ENCODE results near the gene ZBTB34.
A peak's percentile ranks its signal among the peaks of the same experiment; 100 is the strongest.

ZBTB34 gene

DNA sequence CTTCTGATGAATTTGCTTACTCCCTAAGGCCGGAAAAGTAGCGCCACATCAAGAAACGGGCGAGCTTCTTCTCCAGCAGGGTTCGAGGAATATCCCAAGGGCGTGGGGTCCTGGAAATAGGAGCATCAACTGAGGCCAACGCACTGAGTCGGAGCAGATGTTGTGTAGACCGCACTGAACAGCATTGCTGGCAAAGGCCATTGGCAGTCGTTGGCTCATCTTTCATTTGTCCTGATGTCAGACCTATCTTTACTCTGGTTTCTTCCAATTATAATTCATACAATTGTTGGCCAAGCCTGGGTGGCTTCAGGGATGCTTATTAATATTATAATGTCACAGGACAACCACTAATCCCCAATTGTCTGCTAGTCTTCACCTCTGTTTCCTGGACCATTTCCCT, 26.5 kb downstream of the ZBTB34 start:
- DNase-seq (ENCODE audit: low read depth in 1 of 2, low spot score in 1 of 2) = no peak
- in situ Hi-C loops (cut with HindIII; ENCODE audit: low pct_unique_long_range_greater_than_20kb, low sequenced_read_pairs) = no loop called here
- TF ChIP-seq JUND (IDR thresholded peaks at IDR 0.05; ENCODE audit: low read depth) = no peak

DNA sequence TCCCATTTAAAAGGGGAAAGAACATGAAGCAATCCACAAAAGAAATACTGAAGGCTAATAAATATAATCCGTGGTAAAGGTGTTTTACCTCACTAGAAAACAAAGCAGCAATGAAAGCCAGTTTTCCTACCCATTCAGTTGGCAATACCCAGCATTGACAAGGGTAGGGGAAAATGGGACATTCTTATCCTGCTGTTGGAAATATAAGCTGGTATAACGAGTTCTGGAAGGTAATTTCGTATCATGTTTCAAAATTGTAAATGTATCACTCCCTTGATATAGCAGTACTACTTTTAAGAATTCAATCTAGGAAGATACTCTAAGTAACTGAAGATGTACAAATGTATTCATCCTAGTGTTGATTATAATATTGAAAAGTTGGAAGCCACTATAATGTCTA, 31.2 kb downstream of the ZBTB34 start:
- peak in 1 of 2 experiments; percentile 30 for DNase-seq (ENCODE audit: low read depth in 1 of 2, low spot score in 1 of 2)
- in situ Hi-C loops (cut with HindIII; ENCODE audit: low pct_unique_long_range_greater_than_20kb, low sequenced_read_pairs) = no loop called here
- TF ChIP-seq JUND (IDR thresholded peaks at IDR 0.05; ENCODE audit: low read depth) = no peak

DNA sequence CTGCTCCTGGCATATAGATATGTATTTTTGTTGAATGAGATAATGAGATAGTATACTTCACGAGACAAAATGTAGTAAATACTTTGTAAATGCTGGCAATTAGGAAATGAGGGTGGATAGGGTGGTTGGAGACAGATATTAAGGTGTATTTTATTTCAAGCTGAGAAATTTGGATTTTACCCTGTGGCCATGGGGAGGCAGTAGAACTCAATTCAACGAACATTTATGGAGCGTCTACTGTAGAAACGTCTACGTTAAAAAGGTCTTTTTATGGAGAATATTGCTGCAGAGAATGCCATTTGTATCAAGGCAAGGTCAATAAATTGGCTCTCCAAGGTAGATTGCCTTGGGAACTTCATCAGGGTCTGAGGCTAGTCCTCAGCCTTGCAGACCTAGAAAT, 32.6 kb downstream of the ZBTB34 start:
- peak in 1 of 2 experiments; percentile 22 for DNase-seq (ENCODE audit: low read depth in 1 of 2, low spot score in 1 of 2)
- TF ChIP-seq JUND (IDR thresholded peaks at IDR 0.05; ENCODE audit: low read depth) = no peak
- in situ Hi-C loops (cut with HindIII; ENCODE audit: low pct_unique_long_range_greater_than_20kb, low sequenced_read_pairs) = no loop called here

DNA sequence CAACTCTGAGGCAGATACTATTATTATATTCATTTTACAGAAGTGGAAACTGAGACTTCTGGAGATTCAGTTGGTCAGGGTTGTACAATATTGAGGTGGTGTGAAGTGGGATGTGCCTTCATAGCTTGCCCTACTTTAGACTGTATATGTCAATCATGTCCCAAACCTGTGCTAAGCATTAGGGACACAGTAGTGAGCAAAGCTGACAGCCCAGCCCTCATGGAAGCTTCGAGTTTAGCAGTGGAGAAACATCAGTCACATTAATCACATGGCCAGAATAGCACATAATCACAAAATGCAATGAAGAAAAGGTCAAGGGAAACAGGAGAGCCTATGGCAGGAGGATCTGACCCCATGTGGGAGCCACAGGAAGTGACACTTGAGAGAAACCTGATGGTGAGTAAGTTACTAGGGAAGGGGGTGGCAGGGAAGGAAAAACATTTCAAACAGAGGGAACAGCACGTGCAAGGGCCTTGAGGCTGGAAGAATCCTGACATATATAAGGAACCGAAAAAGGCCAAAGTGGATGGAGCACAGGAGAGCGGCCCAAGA, 33.7 kb downstream of the ZBTB34 start:
- DNase-seq (ENCODE audit: low read depth in 1 of 2, low spot score in 1 of 2) = no peak
- in situ Hi-C loops (cut with HindIII; ENCODE audit: low pct_unique_long_range_greater_than_20kb, low sequenced_read_pairs) = no loop called here
- TF ChIP-seq JUND (IDR thresholded peaks at IDR 0.05; ENCODE audit: low read depth) = no peak

DNA sequence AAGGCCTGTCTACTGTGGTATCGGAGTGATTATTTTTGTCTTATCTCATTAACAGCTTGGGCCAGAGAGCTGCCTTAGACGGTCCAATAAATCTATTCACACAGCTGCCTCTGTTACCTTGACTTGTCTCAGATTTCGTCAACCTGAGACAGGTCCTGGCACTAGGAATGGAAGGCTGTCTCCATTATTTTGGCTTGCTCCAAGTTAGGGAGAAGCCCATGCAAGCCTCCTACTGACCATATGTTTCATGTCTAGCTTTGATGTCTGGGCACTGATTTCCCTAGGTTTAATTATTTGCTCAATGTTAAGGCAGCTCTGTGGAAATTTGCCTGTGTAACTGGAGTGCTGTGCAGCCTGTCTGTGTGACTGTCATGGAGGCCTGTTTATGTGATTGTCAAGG, 41.8 kb downstream of the ZBTB34 start:
- no peak for DNase-seq (ENCODE audit: low read depth in 1 of 2, low spot score in 1 of 2)
- in situ Hi-C loops (cut with HindIII; ENCODE audit: low pct_unique_long_range_greater_than_20kb, low sequenced_read_pairs) = no loop called here
- no peak for TF ChIP-seq JUND (IDR thresholded peaks at IDR 0.05; ENCODE audit: low read depth)

DNA sequence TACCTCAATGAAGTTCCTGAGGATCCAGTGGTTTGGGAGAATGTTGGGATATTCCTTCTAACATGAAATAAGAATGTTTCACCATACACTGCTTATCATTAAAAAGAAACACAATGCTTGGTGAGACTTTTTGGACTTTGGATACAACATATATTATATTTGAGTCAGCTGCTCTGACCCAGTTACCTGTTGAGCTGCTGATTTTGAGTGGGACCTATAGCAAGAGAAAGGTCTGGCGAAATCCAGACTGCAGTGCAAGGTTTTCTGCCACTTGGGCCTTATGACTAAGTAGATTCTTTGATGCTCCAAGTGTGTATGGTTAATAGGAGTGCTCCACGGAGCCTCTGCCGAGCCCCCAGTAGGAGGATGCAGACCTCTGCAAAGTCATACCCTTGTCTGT, 44.1 kb downstream of the ZBTB34 start:
- TF ChIP-seq JUND (IDR thresholded peaks at IDR 0.05; ENCODE audit: low read depth) = no peak
- DNase-seq (ENCODE audit: low read depth in 1 of 2, low spot score in 1 of 2) = no peak
- in situ Hi-C loops (cut with HindIII; ENCODE audit: low pct_unique_long_range_greater_than_20kb, low sequenced_read_pairs) = no loop called here

DNA sequence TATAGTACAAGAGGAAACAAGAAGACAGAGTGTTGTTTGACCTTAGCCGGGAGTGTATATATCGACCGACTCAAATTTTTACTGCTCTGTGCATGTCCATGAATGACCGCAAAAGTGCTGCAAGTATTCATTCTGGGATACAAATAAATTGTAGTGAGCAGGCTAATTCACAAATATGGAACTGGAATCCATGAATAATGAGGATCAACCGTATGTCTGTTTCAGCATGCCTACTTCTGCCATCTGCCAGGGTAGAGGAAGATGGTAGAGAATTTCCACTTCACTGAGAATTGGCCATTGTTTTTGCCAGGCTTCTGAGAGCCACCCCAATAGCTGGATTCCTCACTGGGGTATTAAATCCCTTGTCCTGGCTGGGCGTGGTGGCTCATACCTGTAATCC, 45.7 kb downstream of the ZBTB34 start:
- in situ Hi-C loops (cut with HindIII; ENCODE audit: low pct_unique_long_range_greater_than_20kb, low sequenced_read_pairs) = no loop called here
- no peak for TF ChIP-seq JUND (IDR thresholded peaks at IDR 0.05; ENCODE audit: low read depth)
- no peak for DNase-seq (ENCODE audit: low read depth in 1 of 2, low spot score in 1 of 2)

DNA sequence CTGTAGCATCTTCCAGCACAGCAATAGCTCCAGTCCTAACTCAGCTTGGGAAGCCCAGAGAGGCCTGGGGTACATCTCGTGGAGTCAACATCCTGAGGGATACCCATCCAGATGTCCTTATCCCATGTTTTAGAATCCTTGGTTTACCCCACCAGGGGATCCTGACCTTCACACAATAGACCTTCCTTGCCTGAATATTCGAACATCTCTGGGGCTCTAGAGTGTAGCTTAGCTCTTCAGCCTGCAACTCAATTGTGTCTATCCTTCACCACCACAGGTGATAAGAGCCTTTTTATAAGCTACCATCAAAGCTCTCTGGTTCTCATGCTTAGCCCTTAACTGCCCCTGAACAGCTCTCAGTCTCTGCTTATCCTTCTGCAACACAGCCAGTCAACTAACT, 46.6 kb downstream of the ZBTB34 start:
- TF ChIP-seq JUND (IDR thresholded peaks at IDR 0.05; ENCODE audit: low read depth) = no peak
- in situ Hi-C loops (cut with HindIII; ENCODE audit: low pct_unique_long_range_greater_than_20kb, low sequenced_read_pairs) = no loop called here
- no peak for DNase-seq (ENCODE audit: low read depth in 1 of 2, low spot score in 1 of 2)

DNA sequence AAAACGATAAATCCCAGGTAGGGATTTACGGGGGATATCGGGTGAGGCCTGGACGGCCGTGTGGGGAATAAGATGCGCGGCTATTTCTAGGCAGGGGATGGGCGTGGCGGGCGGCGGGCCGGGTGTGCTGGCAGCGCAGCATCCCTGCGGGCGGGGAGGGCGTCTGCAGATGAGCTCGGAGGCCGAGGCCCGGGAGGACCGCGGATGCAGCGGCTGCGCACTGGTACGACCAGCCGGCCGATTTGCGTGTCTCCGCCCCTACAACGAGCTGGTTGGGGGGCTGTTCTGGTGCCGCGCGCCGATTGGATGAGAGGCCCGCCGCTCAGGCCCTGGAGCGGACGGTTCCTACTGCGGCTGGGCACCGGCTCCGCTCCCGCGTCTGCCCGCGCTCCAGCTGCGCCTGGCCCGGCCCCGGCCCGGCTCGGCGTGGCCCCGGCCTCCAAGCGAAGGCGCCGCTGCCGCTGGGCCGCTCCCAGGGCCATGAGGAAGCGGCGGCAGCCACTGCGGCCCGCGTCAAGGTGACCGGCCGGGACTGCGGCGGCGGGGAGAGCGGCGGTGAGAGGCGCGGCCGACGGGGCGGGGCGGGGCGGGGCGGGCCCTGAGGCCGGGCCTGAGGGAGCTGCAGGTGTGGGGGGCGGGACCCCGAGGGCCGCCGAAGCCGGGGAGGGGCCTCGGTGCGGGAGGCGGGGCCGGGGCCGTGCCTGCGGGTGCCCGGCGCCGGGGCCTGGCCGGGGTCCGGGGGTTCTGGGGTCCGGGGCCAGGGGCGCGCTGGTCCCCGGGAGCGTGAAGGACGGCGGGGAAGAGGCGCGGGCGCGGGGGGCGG, 54.2 kb downstream of the ZBTB34 start, which contains the start of gene RALGPS1:
TSS of gene RALGPS1 (plus strand) at position 325 of the 823 bp plus-strand sequence. CDS start 47,508 bp downstream, outside the sequence.
- peak; percentile 98 for DNase-seq (ENCODE audit: low read depth in 1 of 2, low spot score in 1 of 2)
- in situ Hi-C loops (cut with HindIII; ENCODE audit: low pct_unique_long_range_greater_than_20kb, low sequenced_read_pairs) = no loop called here
- TF ChIP-seq JUND (IDR thresholded peaks at IDR 0.05; ENCODE audit: low read depth) = no peak

DNA sequence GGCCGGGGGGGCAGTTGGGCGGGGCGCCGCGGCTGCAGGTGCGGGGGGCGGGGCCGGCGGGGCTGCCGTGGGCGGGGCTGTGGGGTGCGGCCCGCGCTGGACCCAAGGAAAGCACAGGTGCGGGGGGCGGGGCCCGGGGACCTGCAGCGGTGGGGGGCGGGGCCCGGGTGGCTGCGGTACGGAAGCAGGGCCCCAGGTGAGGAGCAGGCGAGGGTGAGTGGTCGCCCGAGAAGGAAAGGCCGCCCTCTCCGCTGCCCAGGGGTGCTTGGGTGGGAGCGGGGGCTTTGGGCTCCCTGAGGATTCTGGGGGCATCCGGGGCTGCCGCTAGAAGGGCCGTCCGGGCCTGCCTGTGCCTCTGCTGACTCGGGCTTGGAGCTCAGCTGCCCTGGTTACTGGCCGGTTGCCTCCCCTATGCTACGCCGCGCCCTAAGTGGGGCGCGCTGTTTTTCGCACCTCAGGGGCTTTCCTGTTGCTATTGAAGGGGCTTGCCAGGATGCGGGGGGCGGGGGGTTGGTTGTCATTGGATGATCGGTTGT, 54.9 kb downstream of the ZBTB34 start:
- no peak for TF ChIP-seq JUND (IDR thresholded peaks at IDR 0.05; ENCODE audit: low read depth)
- in situ Hi-C loops (cut with HindIII; ENCODE audit: low pct_unique_long_range_greater_than_20kb, low sequenced_read_pairs) = no loop called here
- DNase-seq (ENCODE audit: low read depth in 1 of 2, low spot score in 1 of 2) = peak; percentile 84 to 86

DNA sequence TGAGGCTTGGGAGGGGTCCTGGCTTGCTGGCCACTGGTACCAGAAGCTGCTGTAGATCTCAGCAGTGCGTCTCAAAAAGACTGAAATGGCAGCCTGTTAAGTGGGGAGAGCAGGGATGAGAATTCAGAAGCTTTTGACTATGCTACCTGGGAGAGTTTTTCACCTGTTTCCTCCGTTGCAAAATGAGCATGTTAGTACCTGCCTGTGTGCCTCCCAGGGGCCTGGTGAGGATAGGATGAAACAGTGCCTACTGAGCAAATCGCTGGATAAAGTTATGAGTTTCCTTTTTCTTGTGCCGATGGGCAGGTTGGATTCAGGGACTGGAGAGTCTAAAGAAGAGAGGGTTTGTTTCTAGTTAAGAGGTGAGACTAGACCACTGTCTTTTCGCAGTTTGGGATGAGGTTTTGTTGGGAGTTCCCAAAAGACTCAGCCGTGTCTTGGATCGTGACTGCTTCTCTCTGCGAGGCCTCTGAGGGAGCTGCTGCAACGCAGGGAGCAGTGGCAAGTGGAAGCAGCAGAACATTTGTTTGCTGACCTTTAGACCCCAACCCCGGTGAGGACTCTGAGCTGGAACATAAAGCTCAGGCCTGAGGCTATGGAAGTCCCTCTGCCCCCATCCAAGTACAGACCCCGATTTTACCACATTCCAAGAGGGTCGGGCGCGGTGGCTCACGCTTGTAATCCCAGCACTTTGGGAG, 55.6 kb downstream of the ZBTB34 start:
- DNase-seq (ENCODE audit: low read depth in 1 of 2, low spot score in 1 of 2) = no peak

DNA sequence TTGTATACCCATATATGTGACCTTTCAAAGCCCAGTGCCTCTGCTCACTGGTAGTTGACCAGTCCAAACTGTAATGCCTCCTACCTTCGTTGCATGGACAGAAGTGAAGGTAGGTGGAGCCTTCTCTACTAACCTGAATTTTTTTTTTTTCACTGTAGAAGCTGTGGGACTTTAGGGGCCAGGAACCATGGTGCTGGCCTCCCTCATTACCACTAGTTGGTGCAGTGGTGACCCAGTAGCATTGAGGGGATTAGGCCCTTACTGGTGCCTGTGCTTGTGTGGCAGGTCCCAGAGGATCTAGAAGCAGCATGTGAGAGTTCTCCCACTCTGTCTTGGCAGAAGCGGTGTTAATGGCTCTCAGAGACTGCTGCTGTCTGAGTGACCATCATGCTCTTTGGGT, 56.5 kb downstream of the ZBTB34 start:
- peak in 1 of 2 experiments; percentile 27 for DNase-seq (ENCODE audit: low read depth in 1 of 2, low spot score in 1 of 2)

More for the DNA sequence above, 55.6 kb downstream of the ZBTB34 start:
- TF ChIP-seq JUND (IDR thresholded peaks at IDR 0.05; ENCODE audit: low read depth) = no peak
- in situ Hi-C loops (cut with HindIII; ENCODE audit: low pct_unique_long_range_greater_than_20kb, low sequenced_read_pairs) = no loop called here

DNA sequence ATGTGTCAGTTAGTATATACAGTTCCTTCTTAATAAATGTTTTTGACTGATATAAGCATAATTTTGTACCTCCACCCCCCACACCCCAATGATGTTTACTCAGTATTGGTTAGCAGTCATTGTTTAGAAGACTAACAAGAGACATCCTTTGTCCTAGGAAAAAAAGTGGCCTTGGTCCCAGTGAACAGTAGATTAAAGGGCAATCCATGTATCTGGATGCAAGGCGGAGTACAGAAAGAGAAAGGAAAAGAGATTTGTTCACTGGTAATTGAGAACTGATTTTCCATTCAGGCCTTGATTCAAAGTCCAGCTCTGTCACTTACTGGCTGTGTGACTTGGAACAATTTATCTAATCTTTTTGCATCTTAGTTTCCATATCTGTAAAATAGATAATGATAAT, 58.8 kb downstream of the ZBTB34 start:
- no peak for DNase-seq (ENCODE audit: low read depth in 1 of 2, low spot score in 1 of 2)
- no peak for TF ChIP-seq JUND (IDR thresholded peaks at IDR 0.05; ENCODE audit: low read depth)
- in situ Hi-C loops (cut with HindIII; ENCODE audit: low pct_unique_long_range_greater_than_20kb, low sequenced_read_pairs) = no loop called here

More for the DNA sequence above, 56.5 kb downstream of the ZBTB34 start:
- in situ Hi-C loops (cut with HindIII; ENCODE audit: low pct_unique_long_range_greater_than_20kb, low sequenced_read_pairs) = no loop called here
- no peak for TF ChIP-seq JUND (IDR thresholded peaks at IDR 0.05; ENCODE audit: low read depth)

Data from T47D (cell line).